GM18873 (cell line): Measurements from ENCODE around the gene PNPLA7.
"Not testable (repeated sequence)": the region's sequence is repeated elsewhere in the genome, so short reads cannot be mapped to it uniquely, and the experiment has no call there.

ENCODE experiments used
- ATAC-seq: cut with Tn5 transposase; IDR thresholded peaks from one replicate; pipeline ENCODE4 v1.9.1; 2021; ENCODE audit warnings: mild to moderate bottlenecking, moderate library complexity, moderate number of reproducible peaks; ENCODE audit not compliant: unreplicated experiment, low FRiP score

The PNPLA7 gene

GRCh38 chr9:137482094-137482781 lies 68.0 kb downstream of the PNPLA7 start:
- ATAC-seq = no peak

- no peak for ATAC-seq
Observed at GRCh38 chr9:137480686-137481683, 69.2 kb downstream of the PNPLA7 start.

DNA sequence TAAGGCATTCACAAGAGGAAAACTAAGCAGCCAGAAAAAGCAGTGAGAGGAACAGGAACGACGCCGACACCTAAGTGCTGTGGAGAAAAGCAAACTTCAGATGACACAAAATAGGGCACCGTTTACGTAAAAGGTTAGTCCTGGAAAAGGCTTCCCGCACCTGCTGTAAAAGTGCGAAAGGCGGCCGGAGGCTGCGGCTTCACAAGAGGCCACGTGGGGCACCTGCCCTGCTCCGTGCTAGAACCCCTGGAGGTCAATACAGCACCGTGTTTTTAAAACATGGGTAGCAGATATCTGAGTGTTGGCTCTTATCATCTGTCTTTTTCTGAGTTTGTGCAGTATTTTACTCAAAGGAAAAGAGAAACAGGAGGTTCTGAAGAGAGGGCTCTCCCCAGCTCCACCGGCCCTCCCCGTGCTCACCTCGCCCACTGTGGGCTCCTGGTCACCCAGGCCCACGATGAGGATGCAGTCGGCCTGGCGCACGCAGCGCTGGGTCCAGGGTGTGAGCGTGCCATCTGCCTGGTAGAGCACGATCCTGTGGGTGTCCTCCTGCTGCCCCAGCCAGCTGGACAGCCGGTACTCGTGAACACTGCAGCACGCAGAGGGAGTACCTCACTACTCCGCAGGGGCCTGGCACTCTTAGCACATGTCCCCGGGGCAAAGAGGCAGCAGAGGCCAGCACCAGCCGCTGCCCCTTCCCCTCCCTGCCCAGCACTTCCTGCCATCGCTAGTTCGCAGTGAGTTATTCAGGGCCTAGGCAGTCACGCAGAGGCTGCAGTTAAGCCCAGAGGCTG lies 70.1 kb downstream of the PNPLA7 start:
- no peak for ATAC-seq

GRCh38 chr9:137478962-137479861 lies 71.0 kb downstream of the PNPLA7 start:
- no peak for ATAC-seq

- ATAC-seq = no peak
Observed at GRCh38 chr9:137478613-137478961, 71.6 kb downstream of the PNPLA7 start.

- no peak for ATAC-seq
Observed at GRCh38 chr9:137477778-137478612, 72.2 kb downstream of the PNPLA7 start.

- ATAC-seq = no peak
Observed at GRCh38 chr9:137476856-137477255, 73.3 kb downstream of the PNPLA7 start.

- no peak for ATAC-seq
Observed at GRCh38 chr9:137475666-137476065, 74.5 kb downstream of the PNPLA7 start.

DNA sequence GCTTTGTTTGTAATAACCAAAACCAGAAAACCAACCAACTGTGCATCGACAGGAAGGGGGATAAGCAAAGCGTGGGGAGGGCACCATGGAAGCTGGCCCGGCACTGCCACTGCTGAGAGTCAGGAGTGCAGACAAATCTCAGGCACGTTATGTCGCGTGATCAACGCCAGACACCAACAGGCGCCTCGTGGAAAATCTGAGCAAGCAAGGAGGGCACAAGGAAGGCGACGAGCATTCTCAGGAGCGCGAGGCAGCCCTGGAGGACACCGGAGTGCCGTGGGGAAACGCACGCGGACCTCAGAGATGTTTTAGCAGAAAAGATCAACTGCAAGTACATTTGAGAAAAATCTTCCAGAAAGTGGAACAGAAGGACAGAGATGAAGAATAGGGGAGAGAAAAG lies 75.9 kb downstream of the PNPLA7 start:
- no peak for ATAC-seq

- no peak for ATAC-seq
Observed at GRCh38 chr9:137470785-137471184, 79.4 kb downstream of the PNPLA7 start.

DNA sequence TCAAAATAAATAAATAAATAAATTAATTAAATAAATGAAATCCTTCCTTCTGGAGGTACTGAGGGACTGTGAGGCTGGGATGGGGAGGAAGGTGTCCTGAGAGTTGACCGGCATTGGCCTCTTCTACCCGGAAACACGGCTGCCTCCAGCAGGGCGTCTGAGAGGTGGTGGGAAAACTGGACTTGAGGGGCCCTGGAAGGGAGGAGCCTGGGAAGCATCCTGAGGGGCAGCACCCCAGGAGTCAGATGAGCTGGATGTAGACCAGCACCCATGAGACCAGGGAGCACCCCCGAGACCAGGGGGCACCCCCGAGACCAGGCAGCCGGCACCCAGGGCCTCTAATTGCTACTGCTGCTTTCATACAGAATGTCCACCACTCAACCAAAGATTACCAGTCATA lies 82.3 kb downstream of the PNPLA7 start:
- no peak for ATAC-seq

DNA sequence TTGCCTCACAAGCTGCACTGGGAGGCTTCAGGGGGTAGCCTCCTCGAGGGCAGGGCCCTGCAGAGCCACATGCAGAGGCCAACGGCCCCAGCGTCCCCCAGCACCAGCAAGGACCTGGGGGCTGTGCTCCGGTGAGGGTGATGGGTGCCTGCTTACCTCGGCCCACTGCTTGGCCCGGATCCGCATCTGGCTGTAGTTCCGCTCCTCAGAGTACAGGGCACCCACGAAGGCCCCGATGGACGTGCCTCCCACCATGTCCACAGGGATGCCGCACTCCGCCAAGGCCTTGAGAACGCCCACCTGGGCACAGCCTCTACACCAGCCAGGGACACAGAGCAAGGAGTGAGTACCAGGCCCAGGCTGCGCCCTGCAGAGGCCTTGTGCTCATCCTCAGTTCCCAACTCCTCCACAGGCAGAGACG lies 83.0 kb downstream of the PNPLA7 start:
- ATAC-seq = no peak

DNA sequence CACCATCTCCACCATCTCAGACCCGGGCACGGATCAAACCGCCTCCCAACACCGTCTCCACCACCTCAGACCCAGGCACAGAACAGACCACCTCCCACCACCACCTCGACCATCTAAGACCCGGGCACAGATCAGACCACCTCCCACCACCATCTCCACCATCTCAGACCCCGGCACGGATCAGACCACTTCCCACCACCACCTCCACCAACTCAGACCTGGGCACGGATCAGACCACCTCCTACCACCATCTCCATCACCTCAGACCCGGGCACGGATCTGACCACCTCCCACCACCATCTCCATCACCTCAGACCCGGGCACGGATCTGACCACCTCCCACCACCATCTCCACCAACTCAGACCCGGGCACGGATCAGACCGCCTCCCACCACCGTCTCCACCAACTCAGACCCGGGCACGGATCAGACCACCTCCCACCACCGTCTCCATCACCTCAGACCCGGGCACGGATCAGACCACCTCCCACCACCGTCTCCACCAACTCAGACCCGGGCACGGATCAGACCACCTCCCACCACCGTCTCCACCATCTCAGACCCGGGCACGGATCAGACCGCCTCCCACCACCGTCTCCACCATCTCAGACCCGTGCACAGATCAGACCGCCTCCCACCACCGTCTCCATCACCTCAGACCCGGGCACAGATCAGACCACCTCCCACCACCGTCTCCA lies 83.7 kb downstream of the PNPLA7 start:
- ATAC-seq = not testable (repeated sequence)

DNA sequence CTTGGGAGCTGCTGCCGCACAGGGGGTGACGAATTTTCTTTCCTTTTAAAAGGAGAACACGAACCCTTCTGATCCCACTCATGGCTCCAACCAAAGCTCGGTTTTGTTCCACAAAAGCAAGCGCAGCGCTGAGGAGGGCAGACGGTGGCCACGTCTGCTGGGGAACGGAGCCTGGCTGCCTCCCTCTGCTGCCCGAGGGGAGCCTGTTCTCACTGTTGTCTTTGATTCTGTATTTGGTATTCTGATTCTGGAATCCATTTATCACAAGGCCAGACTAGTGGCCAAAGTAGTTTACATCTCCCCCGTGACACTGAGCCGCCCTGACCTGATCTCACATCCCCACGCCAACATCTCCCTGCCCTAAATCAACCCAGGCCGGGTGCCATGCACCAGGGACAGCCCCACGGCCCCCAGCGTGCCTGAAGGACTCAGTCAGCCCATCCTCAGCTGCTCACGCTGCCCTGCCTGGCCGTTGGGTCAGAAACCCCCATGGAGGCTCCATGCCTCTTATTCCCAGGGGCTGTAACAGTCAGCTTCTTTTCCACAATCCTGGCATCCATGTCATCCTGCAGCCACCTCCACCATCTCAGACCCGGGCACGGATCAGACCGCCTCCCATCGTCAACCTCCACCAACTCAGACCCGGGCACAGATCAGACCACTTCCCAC lies 84.3 kb downstream of the PNPLA7 start:
- ATAC-seq = no peak

DNA sequence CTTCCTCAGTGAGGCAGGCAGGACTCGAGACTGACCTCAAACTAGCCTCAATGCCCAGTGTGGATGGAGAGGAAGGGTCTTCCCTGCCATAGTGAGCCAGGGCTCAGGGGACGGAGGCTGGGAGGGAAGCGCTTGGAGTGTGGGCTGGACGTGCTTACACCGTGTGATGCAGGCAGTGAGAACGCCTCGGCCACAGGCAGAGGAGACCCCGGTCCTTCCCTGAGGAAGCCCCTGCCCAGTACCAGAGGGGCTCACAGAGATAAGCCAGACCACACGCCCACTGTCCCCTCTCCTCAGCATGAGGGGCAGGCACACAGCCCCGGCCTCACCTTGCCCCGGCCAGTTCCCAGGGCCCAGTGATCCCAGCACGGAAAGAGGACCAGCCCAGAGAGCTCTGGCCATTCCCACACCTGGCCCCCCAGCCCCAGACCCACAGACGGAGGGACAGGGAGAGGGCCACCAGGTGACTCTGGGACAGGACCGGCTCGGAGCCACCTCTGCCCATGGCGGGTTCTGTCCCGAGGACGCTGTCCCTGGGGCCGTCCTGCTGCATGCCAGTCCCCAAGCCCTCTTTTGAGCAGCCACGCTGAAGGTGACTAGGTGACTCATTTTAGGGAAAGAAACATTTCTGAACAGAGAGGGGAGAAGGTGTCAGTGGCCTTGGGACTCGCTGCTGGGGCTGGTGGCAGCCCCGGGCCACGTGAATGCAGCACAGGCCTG lies 85.0 kb downstream of the PNPLA7 start:
- no peak for ATAC-seq

- no peak for ATAC-seq
Observed at GRCh38 chr9:137464291-137464999, 85.8 kb downstream of the PNPLA7 start.

GRCh38 chr9:137463931-137464290 lies 86.3 kb downstream of the PNPLA7 start:
- no peak for ATAC-seq
